K562 (cell line): ENCODE results near the gene TENM3. TPM values are rescaled to one million over a fixed set of nuclear protein-coding genes. Genes with fewer than 3 reads are reported as not detected.

Experiments
- ATAC-seq: fragments of 200-7000 bp; cut with Tn5 transposase; 3 replicates; pipeline ENCODE4 v1.9.1; 2020; ENCODE audit warnings: moderate library complexity
- BruUV-seq: library from RNA; stranded (reverse); fragments of 400-500 nt; replicated peaks from 2 replicates; lab custom pipeline; 2021; lab: Mats Ljungman, UMichigan
- CTCF ChIA-PET: fragments of 300-600 bp; formaldehyde crosslinking; extraction: SDS; loops from one replicate; lab custom pipeline; 2021; ENCODE audit warnings: low intra/inter-chr PET ratio; lab: Yijun Ruan, JAX
- POLR2A ChIA-PET: fragments of 300-600, 350-650 bp; sonication (Branson Sonifier 250); formaldehyde crosslinking; extraction: SDS; loops from one replicate; lab custom pipeline; 2021; ENCODE audit warnings: antibody characterized with exemption, inconsistent platforms; lab: Yijun Ruan, JAX
- DNase-seq, 4 experiments: peaks; one replicate each; pipeline versions ENCODE4 v3.0.0 to v3.0.0-alpha.2; 2011 to 2018; ENCODE audit warnings: low spot score in 3 of 4, mixed read lengths in 3 of 4; ENCODE audit errors: extremely low read depth in 1 of 4
- FAIRE-seq: peaks from 2 replicates; lab custom pipeline; 2011; peaks lifted over from hg19 to GRCh38; lab: Jason Lieb, UNC
- H2AFZ ChIP-seq: 2 replicates; pipeline ENCODE4 v1.6.0; 2011; ENCODE audit warnings: low read depth, low read length, control low read depth, inconsistent platforms
- H3K27ac ChIP-seq: fragments of 200-600 bp; 3 replicates; pipeline ENCODE4 v1.8.0; 2011; ENCODE audit warnings: low read depth, mild to moderate bottlenecking, control low read depth, inconsistent platforms, low read length, moderate library complexity, mixed read lengths; ENCODE audit errors: extremely low read depth
- H3K27me3 ChIP-seq, 2 experiments: fragments of 300-600 bp in 1 of 2; 2 replicates in 1 of 2; 3 replicates in 1 of 2; pipeline versions ENCODE4 v1.6.0 to v1.8.0; 2011; ENCODE audit warnings: inconsistent platforms in 2 of 2, low read length in 2 of 2, mild to moderate bottlenecking in 1 of 2, mixed read lengths in 1 of 2, moderate library complexity in 1 of 2; ENCODE audit not compliant: control insufficient read depth in 2 of 2, insufficient read depth in 2 of 2
- H3K36me3 ChIP-seq: fragments of 300-600 bp; 3 replicates; pipeline ENCODE4 v1.8.0; 2011; ENCODE audit warnings: mild to moderate bottlenecking, low read length, inconsistent platforms; ENCODE audit not compliant: control insufficient read depth, insufficient read depth
- H3K4me1 ChIP-seq, 2 experiments: fragments of 200-600 bp in 1 of 2; replicated peaks in 1 of 2; 2 replicates in 1 of 2; 3 replicates in 1 of 2; pipeline versions ENCODE4 v1.5.1 to v1.8.0; 2011; ENCODE audit warnings: inconsistent platforms in 2 of 2, low read length in 2 of 2, mild to moderate bottlenecking in 1 of 2, mixed read lengths in 1 of 2, moderate library complexity in 1 of 2; ENCODE audit not compliant: control insufficient read depth in 2 of 2, insufficient read depth in 2 of 2
- H3K4me2 ChIP-seq: 2 replicates; pipeline ENCODE4 v1.6.1; 2011; ENCODE audit warnings: low read length, control low read depth, inconsistent platforms, mixed read lengths; ENCODE audit not compliant: insufficient read depth
- H3K4me3 ChIP-seq: fragments of 200-600 bp; sonication (generic), shearing (Covaris generic); 2 replicates; pipeline ENCODE4 v1.5.1; 2016; ENCODE audit warnings: control low read depth, inconsistent platforms
- H3K79me2 ChIP-seq: fragments of 200-600 bp; 3 replicates; pipeline ENCODE4 v1.8.0; 2011; ENCODE audit warnings: low read length, inconsistent platforms; ENCODE audit not compliant: control insufficient read depth, insufficient read depth
- H3K9ac ChIP-seq, 2 experiments: 2 replicates each; pipeline versions ENCODE4 v1.6.0 to v1.6.1; 2011; ENCODE audit warnings: low read depth in 2 of 2, low read length in 2 of 2, control low read depth in 1 of 2, inconsistent platforms in 1 of 2, mild to moderate bottlenecking in 1 of 2, mixed read lengths in 1 of 2; ENCODE audit not compliant: insufficient read depth in 1 of 2
- H3K9me1 ChIP-seq: one replicate; pipeline ENCODE4 v1.6.0; 2011; ENCODE audit warnings: inconsistent platforms, mild to moderate bottlenecking, low read length, moderate library complexity; ENCODE audit not compliant: control insufficient read depth, insufficient read depth
- H3K9me3 ChIP-seq: replicated peaks from 2 replicates; pipeline ENCODE4 v1.5.1; 2011; ENCODE audit warnings: low read depth, low read length, inconsistent platforms; ENCODE audit not compliant: control insufficient read depth, insufficient read depth
- H4K20me1 ChIP-seq: replicated peaks from 2 replicates; pipeline ENCODE4 v1.6.1; 2011; ENCODE audit warnings: low read length, inconsistent platforms, mixed read lengths; ENCODE audit not compliant: control insufficient read depth, insufficient read depth
- BHLHE40 ChIP-seq: IDR thresholded peaks from 2 replicates; pipeline ENCODE4 v1.6.1; 2011; ENCODE audit warnings: low read length, improper control_type of control experiment
- CREBBP ChIP-seq: IDR thresholded peaks from one replicate; pipeline ENCODE4 v1.6.1; 2012; ENCODE audit warnings: low read depth, mild to moderate bottlenecking, control low read depth, inconsistent platforms, low read length
- CSDE1 ChIP-seq, 2 experiments: fragments of 450-650 bp; IDR thresholded peaks; 2 replicates each; pipeline ENCODE4 v1.6.1; 2016; ENCODE audit warnings: mild to moderate bottlenecking in 1 of 2
- ETV5 ChIP-seq: sonication (generic); formaldehyde crosslinking; IDR thresholded peaks from 2 replicates; pipeline ENCODE4 v1.4.0; 2020; ENCODE audit warnings: low read depth, mild to moderate bottlenecking, missing genetic modification reagents
- HEY1 ChIP-seq: fragments of 250-450 bp; sonication (Bioruptor Pico); IDR thresholded peaks from 2 replicates; pipeline ENCODE4 v1.5.0; 2020; ENCODE audit warnings: mild to moderate bottlenecking, moderate library complexity, borderline replicate concordance
- KAT8 ChIP-seq: fragments of 450-650 bp; IDR thresholded peaks from 2 replicates; pipeline ENCODE4 v1.6.1; 2016; ENCODE audit warnings: low read depth, mild to moderate bottlenecking
- NR2C1 ChIP-seq, 2 experiments: fragments of 450-650 bp; IDR thresholded peaks; 2 replicates each; pipeline ENCODE4 v1.6.1; 2017; ENCODE audit warnings: mild to moderate bottlenecking in 2 of 2, antibody characterized with exemption in 1 of 2, inconsistent platforms in 1 of 2, missing compliant biosample characterization in 1 of 2, missing genetic modification characterization in 1 of 2
- ZFPM2 ChIP-seq: fragments of 250-450 bp; sonication (Bioruptor Pico); IDR thresholded peaks from 2 replicates; pipeline ENCODE4 v1.5.1; 2022; ENCODE audit warnings: mild to moderate bottlenecking
- ZNF217 ChIP-seq: sonication (generic); formaldehyde crosslinking; IDR thresholded peaks from 2 replicates; pipeline ENCODE4 v1.8.0; 2022; ENCODE audit warnings: mild to moderate bottlenecking, missing genetic modification reagents
- WGBS: fragments of 100-300 bp; shearing (Covaris generic); methylation state at CpG from one replicate; pipeline ENCODE4 v1.1.6; 2016; ENCODE audit warnings: low coverage, mixed read lengths; ENCODE audit not compliant: insufficient coverage; ENCODE audit errors: missing lambda C conversion rate; 5-methylcytosine and 5-hydroxymethylcytosine counted together
- in situ Hi-C: fragments of 300-500 bp; cut with MboI; formaldehyde crosslinking; loops from 4 replicates; pipeline ENCODE4 v1.15.0; 2018; ENCODE audit warnings: inconsistent platforms, mixed read lengths
- intact Hi-C: fragments of 100-400 bp; cut with micrococcal nuclease; formaldehyde crosslinking; loops from 2 replicates; pipeline ENCODE4 v1.14.2; 2022
- polyA plus RNA-seq, 8 experiments: library from polyadenylated mRNA; depleted of rRNA in 4 of 8; stranded (reverse) in 5 of 8; unstranded in 3 of 8; fragments of >200 nt; fragmentation: Nextera tagmentation in 2 of 8; fragmentation: Illumina TruSeq in 1 of 8; extraction: Ambion mirVana in 2 of 8; extraction: Trizol in 1 of 8; gene quantifications; 2 replicates each; pipeline versions ENCODE4 v1.2.1 to v1.2.3, GENCODE V29; 2011 to 2014; ENCODE audit warnings: inconsistent platforms in 1 of 8, missing spikeins in 1 of 8
- total RNA-seq, 7 experiments: library from RNA; depleted of rRNA in 6 of 7; stranded (reverse); fragments of >200 nt in 6 of 7; fragmentation: Illumina TruSeq in 2 of 7; extraction: Trizol in 2 of 7; gene quantifications; 2 replicates each; pipeline versions ENCODE4 v1.2.1 to v1.2.3, GENCODE V29; 2011 to 2021; ENCODE audit warnings: low replicate concordance in 1 of 7

The TENM3 gene
- total and polyA plus RNA-seq, 9 of the 15 experiments (the other 6 are each of a cell fraction or from before 2014, with no cell fraction given) = 0.01 to 0.02 TPM; not detected in 7

DNA sequence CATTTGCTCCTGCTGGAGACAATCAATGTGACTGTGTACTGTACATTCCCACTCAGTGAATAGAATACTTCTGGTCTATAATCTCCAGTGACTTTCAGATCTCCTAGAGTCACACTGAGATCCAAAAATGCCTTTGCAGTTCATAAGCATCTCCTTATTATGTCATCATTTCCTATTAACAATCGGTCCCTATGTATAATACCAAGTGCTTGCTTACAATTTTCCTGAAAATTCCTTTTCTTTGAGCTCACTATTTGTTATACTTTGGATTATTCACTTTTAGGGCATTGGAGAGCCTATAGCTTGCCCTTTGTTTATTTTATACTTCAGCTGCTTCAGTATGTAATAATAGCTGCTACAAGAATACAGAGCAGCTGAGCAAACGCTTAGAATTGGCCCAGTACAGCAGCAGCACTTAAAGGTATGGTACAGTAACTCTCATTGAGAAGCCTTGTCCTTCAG is 361.0 kb downstream of the TENM3 start:
- Histone ChIP-seq H3K4me1 (no peaks in the 10 kb centered on the region), H3K27me3 (no peaks in the 10 kb centered on the region), H3K27ac (no peak overlapping the region), H3K9ac (no peak overlapping the region), H3K4me3 (no peak overlapping the region), H3K79me2 (no peaks in the 10 kb centered on the region), H4K20me1 (no peaks in the 10 kb centered on the region), H3K36me3 (no peaks in the 10 kb centered on the region), H3K9me1 (no peaks in the 10 kb centered on the region), H2AFZ (no peak overlapping the region), H3K4me2 (no peak overlapping the region), H3K9me3 (no peaks in the 10 kb centered on the region)
- DNase-seq = no peak
- CTCF ChIA-PET = no interaction called here
- POLR2A ChIA-PET = no interaction called here
- 2% methylated on average over 2 of the region's 2 CpGs for WGBS
- ATAC-seq = no peak
- FAIRE-seq = no peak
- in situ Hi-C loops (no loop called here), intact Hi-C loops (no loop called here)
- no peak for TF ChIP-seq HEY1 (CRISPR knock-in tag)
- TF ChIP-seq CSDE1 (IDR thresholded peaks at IDR 0.05) = no peak
- no peak for TF ChIP-seq KAT8
- no peak for TF ChIP-seq ZNF217
- TF ChIP-seq ETV5 (CRISPR knock-in tag) = no peak
- TF ChIP-seq ZFPM2 (CRISPR knock-in tag) = no peak
- TF ChIP-seq CREBBP = no peak
- TF ChIP-seq NR2C1 (IDR thresholded peaks at IDR 0.05) = no peak
- TF ChIP-seq NR2C1 (tag; IDR thresholded peaks at IDR 0.05) = no peak
- no peak for TF ChIP-seq BHLHE40
- no TSS peak for BruUV-seq
